KOPT-K1 (cell line): ENCODE results near the gene PSG5.
"Not testable (repeated sequence)": the region's sequence is repeated elsewhere in the genome, so short reads cannot be mapped to it uniquely, and the experiment has no call there.

Experiments used
- H3K27ac ChIP-seq: fragments of 200-600 bp; sonication (generic); 2 replicates; pipeline ENCODE4 v1.5.1; 2016; ENCODE audit warnings: antibody characterized with exemption, mild to moderate bottlenecking, low read depth, low read length; ENCODE audit not compliant: poor library complexity, severe bottlenecking
- H3K36me3 ChIP-seq: fragments of 200-600 bp; sonication (generic); 2 replicates; pipeline ENCODE4 v1.5.1; 2017; ENCODE audit warnings: antibody characterized with exemption, mild to moderate bottlenecking, low read length, moderate library complexity; ENCODE audit not compliant: insufficient read depth
- H3K9me3 ChIP-seq: fragments of 200-600 bp; sonication (generic); 2 replicates; pipeline ENCODE4 v1.5.1; 2017; ENCODE audit warnings: antibody characterized with exemption, low read length, mild to moderate bottlenecking; ENCODE audit not compliant: insufficient read depth, poor library complexity, severe bottlenecking

The PSG5 gene

GRCh38 chr19:43198686-43199419 is 12.5 kb upstream of the PSG5 start:
- not testable (repeated sequence) for H3K36me3 ChIP-seq, H3K27ac ChIP-seq, H3K9me3 ChIP-seq

GRCh38 chr19:43197666-43198397 is 11.5 kb upstream of the PSG5 start:
- not testable (repeated sequence) for H3K27ac ChIP-seq, H3K36me3 ChIP-seq, H3K9me3 ChIP-seq

- not testable (repeated sequence) for H3K27ac ChIP-seq, H3K36me3 ChIP-seq, H3K9me3 ChIP-seq
Measured at GRCh38 chr19:43194397-43194796, 8.1 kb upstream of the PSG5 start.

GRCh38 chr19:43192381-43193155 is 6.2 kb upstream of the PSG5 start:
- not testable (repeated sequence) for H3K27ac ChIP-seq, H3K36me3 ChIP-seq, H3K9me3 ChIP-seq

GRCh38 chr19:43188092-43188491 is 1.8 kb upstream of the PSG5 start:
- not testable (repeated sequence) for H3K27ac ChIP-seq, H3K36me3 ChIP-seq, H3K9me3 ChIP-seq

- H3K27ac ChIP-seq, H3K9me3 ChIP-seq, H3K36me3 ChIP-seq: not testable (repeated sequence)
Measured at GRCh38 chr19:43181869-43182771, 4.2 kb downstream of the PSG5 start.

- H3K27ac ChIP-seq = not testable (repeated sequence)
Measured at GRCh38 chr19:43179569-43180147, 6.7 kb downstream of the PSG5 start.

GRCh38 chr19:43178577-43178976 is 7.8 kb downstream of the PSG5 start:
- H3K9me3 ChIP-seq = not testable (repeated sequence)

More at GRCh38 chr19:43179569-43180147, 6.7 kb downstream of the PSG5 start:
- not testable (repeated sequence) for H3K36me3 ChIP-seq, H3K9me3 ChIP-seq

GRCh38 chr19:43165906-43166305 is 20.4 kb downstream of the PSG5 start:
- H3K36me3 ChIP-seq, H3K9me3 ChIP-seq: not testable (repeated sequence)

More at GRCh38 chr19:43178577-43178976, 7.8 kb downstream of the PSG5 start:
- H3K36me3 ChIP-seq, H3K27ac ChIP-seq: not testable (repeated sequence)

GRCh38 chr19:43163135-43163534 is 23.2 kb downstream of the PSG5 start:
- H3K36me3 ChIP-seq, H3K9me3 ChIP-seq, H3K27ac ChIP-seq: not testable (repeated sequence)

More at GRCh38 chr19:43165906-43166305, 20.4 kb downstream of the PSG5 start:
- not testable (repeated sequence) for H3K27ac ChIP-seq

GRCh38 chr19:43162261-43162660 is 24.1 kb downstream of the PSG5 start:
- not testable (repeated sequence) for H3K9me3 ChIP-seq, H3K27ac ChIP-seq, H3K36me3 ChIP-seq

- Histone ChIP-seq H3K36me3 (no peaks in the 10 kb centered on the region), H3K27ac (no peak overlapping the region), H3K9me3 (no peaks in the 10 kb centered on the region)
Measured at GRCh38 chr19:43152214-43152613, 34.1 kb downstream of the PSG5 start.

- H3K27ac ChIP-seq, H3K9me3 ChIP-seq, H3K36me3 ChIP-seq: not testable (repeated sequence)
Measured at GRCh38 chr19:43149788-43150187, 36.5 kb downstream of the PSG5 start.

GRCh38 chr19:43148233-43148632 is 38.1 kb downstream of the PSG5 start:
- H3K9me3 ChIP-seq = no peaks in the 10 kb centered on the region
- H3K36me3 ChIP-seq = no peaks in the 10 kb centered on the region
- H3K27ac ChIP-seq = no peak overlapping the region
